Measurements from ENCODE around the gene DNAH17.

GRCh38 chr17:78541488-78542206, 35.5 kb downstream of the DNAH17 start:
- TF ChIP-seq ZFP30 (CRISPR knock-in tag; IDR thresholded peaks at IDR 0.05) (no peak), BACH2 (CRISPR knock-in tag; IDR thresholded peaks at IDR 0.05; ENCODE audit: borderline replicate concordance) (no peak), PATZ1 (CRISPR knock-in tag; IDR thresholded peaks at IDR 0.05; ENCODE audit: borderline replicate concordance) (no peak), CREB5 (CRISPR knock-in tag; IDR thresholded peaks at IDR 0.05; ENCODE audit: low read depth) (no peak), OSR1 (CRISPR knock-in tag; IDR thresholded peaks at IDR 0.05) (no peak), TCF4 (CRISPR knock-in tag; IDR thresholded peaks at IDR 0.05; ENCODE audit: borderline replicate concordance) (no peak), CSDC2 (CRISPR knock-in tag; IDR thresholded peaks at IDR 0.05) (no peak), ZFP3 (CRISPR knock-in tag; IDR thresholded peaks at IDR 0.05) (no peak)

Data from SK-N-SH treated with all-trans-retinoic acid at 6 μM for 48 hours (cell line).